A549 (cell line): Measurements from ENCODE around the gene SLC16A10. TPM values are rescaled to one million over a fixed set of nuclear protein-coding genes. Genes with fewer than 3 reads are reported as not detected.

ENCODE experiments used
- ATAC-seq, 2 experiments: fragments of 200-7000 bp in 1 of 2; fragments of >200 bp in 1 of 2; cut with Nextera tagmentation in 1 of 2; cut with Tn5 transposase in 1 of 2; 3 replicates each; pipeline versions ENCODE4 v1.8.0 to v1.9.1; 2018 to 2020; ENCODE audit warnings: mild to moderate bottlenecking in 1 of 2, moderate library complexity in 1 of 2
- CTCF ChIA-PET: fragments of 300-600 bp; sonication (Branson Sonifier 250); formaldehyde crosslinking; extraction: SDS; loops from one replicate; lab custom pipeline; 2021; ENCODE audit warnings: antibody characterized with exemption, inconsistent platforms; lab: Yijun Ruan, JAX
- POLR2A ChIA-PET: fragments of 350-600 bp; formaldehyde crosslinking; extraction: SDS; loops from one replicate; lab custom pipeline; 2021; ENCODE audit warnings: antibody characterized with exemption, inconsistent platforms; lab: Yijun Ruan, JAX
- DNase-seq, 2 experiments: peaks; one replicate each; pipeline versions ENCODE4 v3.0.0 to v3.0.0-alpha.2; 2011 to 2016; ENCODE audit warnings: low read depth in 1 of 2, low spot score in 1 of 2
- FAIRE-seq: peaks from 2 replicates; lab custom pipeline; 2011; peaks lifted over from hg19 to GRCh38; lab: Jason Lieb, UNC
- H3K27ac ChIP-seq, 2 experiments: fragments of >200 bp; sonication (Bioruptor Twin); formaldehyde crosslinking; 3 replicates each; pipeline ENCODE4 v1.5.1; 2016 to 2017
- H3K4me1 ChIP-seq: fragments of >200 bp; sonication (Bioruptor Twin); formaldehyde crosslinking; 3 replicates; pipeline ENCODE4 v1.6.1; 2016
- H3K4me2 ChIP-seq: fragments of >200 bp; sonication (Bioruptor Twin); formaldehyde crosslinking; 3 replicates; pipeline ENCODE4 v1.6.1; 2016
- H3K4me3 ChIP-seq: fragments of >200 bp; sonication (Bioruptor Twin); formaldehyde crosslinking; 3 replicates; pipeline ENCODE4 v1.5.1; 2016
- H3K9me3 ChIP-seq: fragments of >200 bp; sonication (Bioruptor Twin); formaldehyde crosslinking; 3 replicates; pipeline ENCODE4 v1.6.1; 2016
- CBX2 ChIP-seq: fragments of 200-600 bp; sonication (generic); IDR thresholded peaks from 2 replicates; pipeline ENCODE4 v1.6.1; 2016; ENCODE audit warnings: low read depth, mild to moderate bottlenecking, borderline replicate concordance
- CEBPB ChIP-seq, 2 experiments: fragments of >200 bp in 1 of 2; sonication (Bioruptor Twin) in 1 of 2; formaldehyde crosslinking in 1 of 2; IDR thresholded peaks; 2 replicates each; pipeline ENCODE4 v1.6.1; 2012 to 2016
- CHD2 ChIP-seq: fragments of 150-350 bp; IDR thresholded peaks from 2 replicates; pipeline ENCODE4 v1.6.1; 2014; ENCODE audit warnings: low read length; ENCODE audit not compliant: partially characterized antibody
- CHD4 ChIP-seq: fragments of 200-600 bp; sonication (generic); IDR thresholded peaks from 2 replicates; pipeline ENCODE4 v1.6.1; 2016; ENCODE audit warnings: antibody characterized with exemption, mild to moderate bottlenecking, borderline replicate concordance
- FOSL2 ChIP-seq, 2 experiments: fragments of 450-650 bp in 1 of 2; fragments of >200 bp in 1 of 2; sonication (Bioruptor Twin) in 1 of 2; formaldehyde crosslinking; IDR thresholded peaks; 2 replicates each; pipeline versions ENCODE4 v1.5.0 to v1.6.1; 2016 to 2020; ENCODE audit warnings: mild to moderate bottlenecking in 1 of 2, moderate library complexity in 1 of 2
- GATA3 ChIP-seq: IDR thresholded peaks from 2 replicates; pipeline ENCODE4 v1.6.1; 2012; ENCODE audit warnings: borderline replicate concordance
- HDAC2 ChIP-seq: fragments of 200-600 bp; sonication (generic); IDR thresholded peaks from 2 replicates; pipeline ENCODE4 v1.6.1; 2016
- HMGXB4 ChIP-seq: fragments of 250-450 bp; sonication (Bioruptor Pico); IDR thresholded peaks from 2 replicates; pipeline ENCODE4 v1.5.0; 2021; ENCODE audit warnings: mild to moderate bottlenecking, moderate library complexity, borderline replicate concordance
- HOXB13 ChIP-seq: fragments of 250-450 bp; sonication (Bioruptor Pico); IDR thresholded peaks from 2 replicates; pipeline ENCODE4 v1.5.0; 2020; ENCODE audit warnings: low read depth, mild to moderate bottlenecking, moderate library complexity
- JUN ChIP-seq, 2 experiments: fragments of >200 bp; sonication (Bioruptor Twin); formaldehyde crosslinking; IDR thresholded peaks; 2 replicates in 1 of 2; 3 replicates in 1 of 2; pipeline ENCODE4 v1.6.1; 2016 to 2017
- KDM5A ChIP-seq: fragments of 200-600 bp; sonication (generic); IDR thresholded peaks from 2 replicates; pipeline ENCODE4 v1.6.1; 2016; ENCODE audit warnings: antibody characterized with exemption, mild to moderate bottlenecking
- MAX ChIP-seq: IDR thresholded peaks from 2 replicates; pipeline ENCODE4 v1.6.1; 2012
- MYC ChIP-seq: IDR thresholded peaks from 2 replicates; pipeline ENCODE4 v1.6.1; 2012; ENCODE audit warnings: mild to moderate bottlenecking, inconsistent platforms, low read length, improper control_type of control experiment, borderline replicate concordance
- NFE2L2 ChIP-seq: fragments of 150-350 bp; conservative IDR thresholded peaks from 2 replicates; pipeline ENCODE4 v1.6.1; 2014; ENCODE audit warnings: low read length
- PHF8 ChIP-seq: fragments of 200-600 bp; sonication (generic); IDR thresholded peaks from 2 replicates; pipeline ENCODE4 v1.6.1; 2016; ENCODE audit warnings: low read depth, mild to moderate bottlenecking, antibody characterized with exemption, moderate library complexity, borderline replicate concordance
- POLR2AphosphoS2 ChIP-seq: conservative IDR thresholded peaks from 2 replicates; pipeline ENCODE4 v1.6.1; 2012; ENCODE audit warnings: low read length, improper control_type of control experiment, inconsistent platforms
- RAD21 ChIP-seq, 2 experiments: fragments of >200 bp in 1 of 2; sonication (Bioruptor Twin) in 1 of 2; formaldehyde crosslinking in 1 of 2; IDR thresholded peaks in 1 of 2; conservative IDR thresholded peaks in 1 of 2; 2 replicates in 1 of 2; 3 replicates in 1 of 2; pipeline ENCODE4 v1.6.1; 2012 to 2018; ENCODE audit warnings: inconsistent platforms in 1 of 2
- SMC3 ChIP-seq: fragments of >200 bp; sonication (Bioruptor Twin); formaldehyde crosslinking; IDR thresholded peaks from 3 replicates; pipeline ENCODE4 v1.6.1; 2018; ENCODE audit warnings: inconsistent platforms
- TFCP2L1 ChIP-seq: fragments of 250-450 bp; sonication (Bioruptor Pico); IDR thresholded peaks from 2 replicates; pipeline ENCODE4 v1.5.0; 2021; ENCODE audit warnings: mild to moderate bottlenecking
- TP53 ChIP-seq: fragments of 250-450 bp; sonication (Bioruptor Pico); IDR thresholded peaks from 2 replicates; pipeline ENCODE4 v1.5.0; 2021; ENCODE audit warnings: mild to moderate bottlenecking, moderate library complexity
- ZFP36 ChIP-seq: fragments of 450-650 bp; IDR thresholded peaks from 2 replicates; pipeline ENCODE4 v1.6.1; 2014; ENCODE audit warnings: borderline replicate concordance; ENCODE audit not compliant: partially characterized antibody
- ZSCAN20 ChIP-seq: fragments of 250-450 bp; sonication (Bioruptor Pico); IDR thresholded peaks from 2 replicates; pipeline ENCODE4 v1.8.0; 2022; ENCODE audit warnings: mild to moderate bottlenecking, moderate library complexity
- WGBS: methylation state at CpG from one replicate; pipeline ENCODE4 v1.1.6; 2017; ENCODE audit errors: missing lambda C conversion rate; 5-methylcytosine and 5-hydroxymethylcytosine counted together
- polyA plus RNA-seq, 4 experiments: library from polyadenylated mRNA; depleted of rRNA in 3 of 4; stranded (reverse); fragments of >200 nt; fragmentation: RNase III in 1 of 4; extraction: RNeasy Plus Mini Kit Qiagen cat#74134 plus additional on column Dnase treatment in 1 of 4; gene quantifications; 2 replicates in 3 of 4; 3 replicates in 1 of 4; pipeline ENCODE4 v1.2.3, GENCODE V29; 2011 to 2017
- TF ChIP-seq, protein P1 (sequence below): fragments of 150-350 bp; IDR thresholded peaks from 2 replicates; pipeline ENCODE4 v1.6.1; 2014; ENCODE audit warnings: low read depth, mild to moderate bottlenecking, low read length
- TF ChIP-seq, protein P2 (sequence below): fragments of >200 bp; sonication (Bioruptor Twin); formaldehyde crosslinking; IDR thresholded peaks from 3 replicates; pipeline ENCODE4 v1.6.1; 2016
- TF ChIP-seq, protein P3 (sequence below): fragments of 200-600 bp; sonication (generic); IDR thresholded peaks from 2 replicates; pipeline ENCODE4 v1.6.1; 2016; ENCODE audit warnings: antibody characterized with exemption, mild to moderate bottlenecking, moderate library complexity

The SLC16A10 gene
- polyA plus RNA-seq, 2 of the 4 experiments (the other 2 are of a cell fraction), result 0.27 to 1.00 TPM

DNA sequence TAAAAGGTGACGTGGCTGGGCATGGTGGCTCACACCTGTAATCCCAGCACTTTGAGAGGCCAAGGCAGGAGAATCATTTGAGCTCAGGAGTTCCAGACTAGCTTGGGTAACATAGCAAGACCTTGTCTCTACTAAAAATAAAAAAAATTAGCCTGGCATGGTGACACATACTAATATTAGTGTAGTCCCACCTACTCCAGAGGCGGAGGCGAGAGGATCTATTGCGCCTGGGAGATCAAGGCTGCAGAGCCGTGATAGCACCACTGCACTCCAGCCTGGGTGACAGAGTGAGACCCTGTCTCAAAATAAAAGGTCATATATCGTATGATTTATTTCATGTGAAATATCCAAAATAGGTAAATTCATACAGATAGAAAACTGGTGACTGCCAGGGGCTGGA is 132.5 kb downstream of the SLC16A10 start:
- H3K4me2 ChIP-seq, result no peak overlapping the region
- POLR2A ChIA-PET, result no interaction called here
- no peak overlapping the region for H3K4me3 ChIP-seq
- TF ChIP-seq JUN (IDR thresholded peaks at IDR 0.05) (no peak), NFE2L2 (no peak), POLR2AphosphoS2 (no peak), ZSCAN20 (CRISPR knock-in tag) (no peak), PHF8 (no peak), RAD21 (conservative IDR thresholded peaks at IDR 0.05 in 1 of 2, IDR thresholded peaks at IDR 0.05 in 1 of 2) (no peak), CHD2 (no peak), FOSL2 (IDR thresholded peaks at IDR 0.05) (no peak), FOSL2 (CRISPR knock-in tag; IDR thresholded peaks at IDR 0.05) (no peak), MYC (no peak), CEBPB (IDR thresholded peaks at IDR 0.05) (no peak), KDM5A (no peak), CHD4 (no peak), HOXB13 (CRISPR knock-in tag) (no peak), ZFP36 (no peak), HMGXB4 (no peak), TFCP2L1 (CRISPR knock-in tag) (no peak), SMC3 (no peak), GATA3 (no peak), MAX (no peak)
- ATAC-seq (no peak), FAIRE-seq (no peak), DNase-seq (no peak)
- WGBS, result 85% methylated on average over 6 of the region's 6 CpGs
- no peaks in the 10 kb centered on the region for H3K9me3 ChIP-seq
- CTCF ChIA-PET, result interaction anchor here (0.7 to 2.7 kb wide), 3 partner anchors 10 to 163 kb away, joined by 3 to 15 read pairs (median 5); a partner anchor contains a TSS
- no peak overlapping the region for H3K27ac ChIP-seq
- H3K4me1 ChIP-seq, result no peaks in the 10 kb centered on the region

- no peaks in the 10 kb centered on the region for H3K4me1 ChIP-seq
- TF ChIP-seq FOSL2 (IDR thresholded peaks at IDR 0.05) (no peak), FOSL2 (CRISPR knock-in tag; IDR thresholded peaks at IDR 0.05) (no peak), TP53 (CRISPR knock-in tag) (no peak), CBX2 (no peak), HDAC2 (no peak), HMGXB4 (no peak)
- TF ChIP-seq, protein P1, sequence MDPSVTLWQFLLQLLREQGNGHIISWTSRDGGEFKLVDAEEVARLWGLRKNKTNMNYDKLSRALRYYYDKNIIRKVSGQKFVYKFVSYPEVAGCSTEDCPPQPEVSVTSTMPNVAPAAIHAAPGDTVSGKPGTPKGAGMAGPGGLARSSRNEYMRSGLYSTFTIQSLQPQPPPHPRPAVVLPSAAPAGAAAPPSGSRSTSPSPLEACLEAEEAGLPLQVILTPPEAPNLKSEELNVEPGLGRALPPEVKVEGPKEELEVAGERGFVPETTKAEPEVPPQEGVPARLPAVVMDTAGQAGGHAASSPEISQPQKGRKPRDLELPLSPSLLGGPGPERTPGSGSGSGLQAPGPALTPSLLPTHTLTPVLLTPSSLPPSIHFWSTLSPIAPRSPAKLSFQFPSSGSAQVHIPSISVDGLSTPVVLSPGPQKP, result no peak
- TF ChIP-seq, protein P2, sequence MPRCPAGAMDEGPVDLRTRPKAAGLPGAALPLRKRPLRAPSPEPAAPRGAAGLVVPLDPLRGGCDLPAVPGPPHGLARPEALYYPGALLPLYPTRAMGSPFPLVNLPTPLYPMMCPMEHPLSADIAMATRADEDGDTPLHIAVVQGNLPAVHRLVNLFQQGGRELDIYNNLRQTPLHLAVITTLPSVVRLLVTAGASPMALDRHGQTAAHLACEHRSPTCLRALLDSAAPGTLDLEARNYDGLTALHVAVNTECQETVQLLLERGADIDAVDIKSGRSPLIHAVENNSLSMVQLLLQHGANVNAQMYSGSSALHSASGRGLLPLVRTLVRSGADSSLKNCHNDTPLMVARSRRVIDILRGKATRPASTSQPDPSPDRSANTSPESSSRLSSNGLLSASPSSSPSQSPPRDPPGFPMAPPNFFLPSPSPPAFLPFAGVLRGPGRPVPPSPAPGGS, result no peak
- TF ChIP-seq, protein P3, sequence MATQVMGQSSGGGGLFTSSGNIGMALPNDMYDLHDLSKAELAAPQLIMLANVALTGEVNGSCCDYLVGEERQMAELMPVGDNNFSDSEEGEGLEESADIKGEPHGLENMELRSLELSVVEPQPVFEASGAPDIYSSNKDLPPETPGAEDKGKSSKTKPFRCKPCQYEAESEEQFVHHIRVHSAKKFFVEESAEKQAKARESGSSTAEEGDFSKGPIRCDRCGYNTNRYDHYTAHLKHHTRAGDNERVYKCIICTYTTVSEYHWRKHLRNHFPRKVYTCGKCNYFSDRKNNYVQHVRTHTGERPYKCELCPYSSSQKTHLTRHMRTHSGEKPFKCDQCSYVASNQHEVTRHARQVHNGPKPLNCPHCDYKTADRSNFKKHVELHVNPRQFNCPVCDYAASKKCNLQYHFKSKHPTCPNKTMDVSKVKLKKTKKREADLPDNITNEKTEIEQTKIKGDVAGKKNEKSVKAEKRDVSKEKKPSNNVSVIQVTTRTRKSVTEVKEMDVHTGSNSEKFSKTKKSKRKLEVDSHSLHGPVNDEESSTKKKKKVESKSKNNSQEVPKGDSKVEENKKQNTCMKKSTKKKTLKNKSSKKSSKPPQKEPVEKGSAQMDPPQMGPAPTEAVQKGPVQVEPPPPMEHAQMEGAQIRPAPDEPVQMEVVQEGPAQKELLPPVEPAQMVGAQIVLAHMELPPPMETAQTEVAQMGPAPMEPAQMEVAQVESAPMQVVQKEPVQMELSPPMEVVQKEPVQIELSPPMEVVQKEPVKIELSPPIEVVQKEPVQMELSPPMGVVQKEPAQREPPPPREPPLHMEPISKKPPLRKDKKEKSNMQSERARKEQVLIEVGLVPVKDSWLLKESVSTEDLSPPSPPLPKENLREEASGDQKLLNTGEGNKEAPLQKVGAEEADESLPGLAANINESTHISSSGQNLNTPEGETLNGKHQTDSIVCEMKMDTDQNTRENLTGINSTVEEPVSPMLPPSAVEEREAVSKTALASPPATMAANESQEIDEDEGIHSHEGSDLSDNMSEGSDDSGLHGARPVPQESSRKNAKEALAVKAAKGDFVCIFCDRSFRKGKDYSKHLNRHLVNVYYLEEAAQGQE, result no peak
- 53% methylated on average over 1 of the region's 1 CpG for WGBS
- H3K27ac ChIP-seq, result no peak overlapping the region
- DNase-seq (no peak), ATAC-seq (no peak), FAIRE-seq (no peak)
- H3K9me3 ChIP-seq, result no peaks in the 10 kb centered on the region
- CTCF ChIA-PET, result interaction anchor here (0.6 to 2.7 kb wide), 5 partner anchors 10 to 625 kb away, joined by 3 to 15 read pairs (median 5); a partner anchor contains a TSS
- H3K4me3 ChIP-seq, result no peak overlapping the region
- no peak overlapping the region for H3K4me2 ChIP-seq
- POLR2A ChIA-PET, result no interaction called here
Measured at GRCh38 chr6:111220383-111221031, 133.2 kb downstream of the SLC16A10 start.
